ELF-1 (cell line): ENCODE measurements around the gene L1CAM.
A peak's percentile ranks its signal among the peaks of the same experiment; 100 is the strongest.

ENCODE experiments used
- DNase-seq: peaks from one replicate; pipeline ENCODE4 v3.0.0-alpha.2; 2016; ENCODE audit warnings: low read depth, low spot score

The L1CAM gene

DNA sequence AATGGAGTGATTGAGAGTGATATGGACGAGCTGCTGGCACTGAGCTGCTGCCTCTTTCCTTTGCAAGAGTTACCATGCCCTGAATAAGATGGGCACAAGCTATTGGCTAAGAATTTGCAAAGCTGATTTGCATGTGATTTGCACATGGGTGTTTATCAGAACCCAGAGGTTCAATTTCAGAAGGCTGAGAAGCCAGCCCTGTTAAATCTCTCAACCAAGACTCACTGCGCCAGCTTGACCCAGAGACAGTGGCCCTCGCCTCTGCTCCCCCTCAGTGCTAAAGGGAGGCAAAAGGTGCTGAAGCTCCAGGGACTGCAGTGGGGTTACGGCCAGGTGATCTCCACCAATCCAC, 39.4 kb upstream of the L1CAM start:
- DNase-seq = no peak

DNA sequence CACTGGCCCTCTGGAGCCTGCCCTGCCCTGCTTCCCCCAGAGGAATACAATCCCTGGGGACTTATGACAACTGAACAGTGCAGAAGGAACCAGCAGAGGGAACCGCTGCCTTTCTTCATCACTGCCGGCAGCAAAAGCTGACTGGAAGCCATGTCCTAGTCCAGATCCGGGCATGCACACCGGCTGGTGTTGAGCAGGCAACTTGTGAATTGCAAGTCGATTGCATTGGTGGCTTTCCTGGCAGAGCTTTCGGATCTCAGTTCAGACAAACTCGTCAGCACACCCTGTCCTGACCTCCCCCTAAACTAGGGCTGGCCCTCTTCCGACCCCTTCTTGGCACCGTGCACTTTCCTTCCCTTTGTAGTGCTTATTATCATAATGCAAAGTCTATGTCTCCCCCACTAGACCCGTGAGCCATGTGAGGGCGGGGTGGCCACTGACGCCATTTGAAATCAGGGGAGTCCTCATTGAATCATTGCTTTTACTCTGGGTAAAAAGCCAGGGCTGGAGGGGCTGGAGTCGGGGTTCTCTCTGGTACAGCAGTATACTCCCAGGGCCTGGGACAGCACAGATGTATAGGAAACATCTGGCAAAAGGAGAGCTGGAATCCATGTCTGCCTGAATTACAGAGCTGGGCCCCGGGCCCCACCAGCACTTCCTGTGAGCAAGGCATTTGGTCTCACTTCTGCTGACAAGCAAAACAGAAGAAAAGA, 38.3 kb upstream of the L1CAM start:
- peak; percentile 66 for DNase-seq

- peak; percentile 71 for DNase-seq
Measured at GRCh38 chrX:153922932-153923857, 37.2 kb upstream of the L1CAM start.

- peak; percentile 63 for DNase-seq
Measured at GRCh38 chrX:153921511-153922446, 35.8 kb upstream of the L1CAM start.

GRCh38 chrX:153921070-153921469, 35.1 kb upstream of the L1CAM start:
- no peak for DNase-seq

GRCh38 chrX:153920546-153920945, 34.6 kb upstream of the L1CAM start:
- DNase-seq = no peak

- no peak for DNase-seq
Measured at GRCh38 chrX:153919281-153919680, 33.3 kb upstream of the L1CAM start.

DNA sequence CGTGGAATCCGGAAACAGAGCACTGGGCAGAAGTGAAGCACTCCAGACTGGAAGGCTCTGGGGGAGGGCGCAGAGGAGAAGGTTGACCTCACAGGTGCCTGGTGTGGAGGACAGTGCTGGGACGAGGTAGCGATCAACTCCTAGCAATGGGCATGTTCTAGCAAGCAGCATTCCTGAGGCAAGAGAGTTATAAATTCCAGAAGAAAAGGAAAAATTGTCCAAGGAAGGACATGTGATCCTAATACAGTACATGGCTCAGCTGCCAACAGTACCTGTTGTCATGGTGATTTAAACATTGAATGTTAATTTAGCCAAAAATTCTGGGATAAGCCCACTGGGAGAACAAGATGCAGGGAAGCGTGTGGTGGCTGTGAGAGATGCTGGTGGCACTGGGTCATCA, 31.9 kb upstream of the L1CAM start:
- DNase-seq = no peak

- no peak for DNase-seq
Measured at GRCh38 chrX:153913701-153914100, 27.7 kb upstream of the L1CAM start.

GRCh38 chrX:153913211-153913610, 27.2 kb upstream of the L1CAM start:
- DNase-seq = no peak

DNA sequence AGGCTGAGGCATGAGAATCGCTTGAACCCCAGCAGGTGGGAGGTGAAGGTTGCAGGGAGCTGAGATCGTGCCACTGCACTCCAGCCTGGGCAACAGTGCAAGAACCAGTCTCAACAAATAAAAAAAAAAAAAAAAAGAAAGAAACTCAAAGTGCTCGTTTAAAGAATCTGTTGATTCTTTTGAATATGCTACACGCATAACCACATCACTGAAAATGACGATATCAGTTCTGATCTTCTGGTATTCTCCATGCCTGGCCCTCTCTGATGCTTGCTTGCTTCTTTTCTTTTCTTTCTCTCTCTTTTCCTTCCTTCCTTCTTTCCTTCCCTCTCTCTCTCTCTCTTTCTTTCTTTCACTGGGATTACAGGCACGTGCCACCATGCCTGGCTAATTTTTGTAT, 25.8 kb upstream of the L1CAM start:
- DNase-seq = no peak

- DNase-seq = peak; percentile 19
Measured at GRCh38 chrX:153910446-153910845, 24.5 kb upstream of the L1CAM start.

DNA sequence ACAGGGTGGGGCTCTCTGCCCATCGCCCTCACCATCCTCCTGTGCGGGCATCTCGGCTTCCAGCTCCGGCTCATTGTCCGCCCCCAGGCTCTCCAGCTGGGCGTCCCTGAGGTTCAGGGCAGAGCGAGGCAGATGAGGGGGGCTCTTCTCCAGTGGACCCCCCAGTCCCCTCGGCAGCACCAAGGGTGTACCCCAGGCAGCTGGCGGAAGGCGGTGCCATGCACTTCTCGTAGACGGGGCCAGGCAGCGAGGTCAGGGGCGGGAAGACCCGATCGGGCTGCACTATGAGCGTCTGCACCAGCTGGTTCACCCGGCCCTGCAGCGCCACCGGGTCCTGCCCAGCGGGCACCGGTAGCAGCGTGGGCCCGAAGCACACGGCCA, 24.0 kb upstream of the L1CAM start:
- DNase-seq = no peak

DNA sequence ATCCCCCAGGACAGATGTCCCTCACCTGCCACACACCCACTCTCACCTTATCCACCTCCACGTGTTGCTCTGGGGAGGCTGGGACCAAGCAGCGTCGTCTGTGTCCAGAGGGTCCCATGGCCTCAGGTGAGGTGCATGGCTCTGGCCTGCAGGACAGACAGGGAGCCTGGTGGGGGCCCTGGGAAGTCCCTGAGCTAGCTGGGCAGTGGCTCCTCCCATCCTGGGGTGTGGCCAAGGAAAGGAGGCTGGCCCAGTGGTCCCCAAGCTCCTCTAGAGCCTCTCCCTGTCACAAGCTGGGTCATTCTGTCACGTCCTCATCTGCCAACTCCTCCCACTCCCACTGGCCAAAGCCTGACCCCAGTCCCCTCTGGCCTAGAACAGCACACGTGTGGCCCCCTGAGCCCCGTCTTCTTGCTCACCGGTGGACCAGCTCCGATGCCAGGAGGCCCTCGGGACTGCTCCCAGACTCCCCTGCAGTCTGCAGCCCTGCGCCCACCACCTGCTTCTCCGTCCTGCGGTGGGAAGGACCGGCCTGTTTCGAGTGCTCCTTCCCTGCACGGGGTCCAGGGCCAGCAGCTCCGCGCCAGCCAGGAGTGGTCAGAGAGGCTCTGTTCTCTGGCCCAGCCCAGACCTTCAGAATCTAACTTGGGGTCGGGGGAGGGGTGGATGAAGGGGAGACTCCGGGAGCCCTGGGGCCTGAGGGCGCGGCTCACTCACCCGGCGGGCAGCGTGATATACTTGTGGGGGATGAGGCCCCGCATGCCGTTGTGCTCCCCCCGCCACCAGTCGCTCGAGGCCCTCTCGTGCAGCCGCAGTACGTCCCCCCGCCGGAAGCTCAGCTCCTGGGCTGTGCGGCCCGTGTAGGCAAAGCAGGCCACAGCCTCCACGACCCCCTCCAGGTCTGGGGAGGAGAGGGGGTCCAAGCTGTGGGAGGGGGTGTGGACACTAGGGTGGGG, 23.3 kb upstream of the L1CAM start:
- peak; percentile 86 for DNase-seq

DNA sequence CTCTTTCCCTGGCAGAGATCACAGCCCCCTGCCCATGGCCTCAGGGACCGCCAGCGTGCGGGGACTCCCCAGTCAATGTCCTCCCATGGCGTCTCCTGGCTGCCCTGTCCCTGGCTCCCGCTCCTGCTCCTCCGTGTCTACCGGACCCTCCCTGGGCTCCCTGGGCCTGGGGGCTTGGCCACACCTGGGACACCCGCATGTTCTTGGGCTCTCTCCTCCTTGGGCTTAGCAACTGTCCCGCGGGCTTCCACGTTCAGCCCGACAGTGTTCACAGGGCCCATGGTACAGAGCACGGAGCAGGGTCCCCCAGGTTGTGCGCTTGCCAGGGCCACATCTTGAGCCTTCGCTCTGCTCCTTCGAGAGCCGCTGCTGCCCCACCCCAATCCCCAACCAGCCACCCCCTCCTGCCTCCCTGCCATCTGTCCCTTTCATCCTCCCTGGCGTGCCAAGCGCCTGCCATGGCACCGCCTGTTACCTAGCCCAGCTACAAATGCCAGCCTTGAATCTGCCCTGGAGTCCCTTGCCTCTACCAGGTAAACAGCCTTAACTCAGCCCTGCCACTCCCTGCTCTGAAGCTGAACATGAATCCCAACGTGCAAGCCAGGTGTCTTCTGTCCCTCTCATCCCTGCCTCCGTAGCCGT, 22.4 kb upstream of the L1CAM start:
- no peak for DNase-seq

DNA sequence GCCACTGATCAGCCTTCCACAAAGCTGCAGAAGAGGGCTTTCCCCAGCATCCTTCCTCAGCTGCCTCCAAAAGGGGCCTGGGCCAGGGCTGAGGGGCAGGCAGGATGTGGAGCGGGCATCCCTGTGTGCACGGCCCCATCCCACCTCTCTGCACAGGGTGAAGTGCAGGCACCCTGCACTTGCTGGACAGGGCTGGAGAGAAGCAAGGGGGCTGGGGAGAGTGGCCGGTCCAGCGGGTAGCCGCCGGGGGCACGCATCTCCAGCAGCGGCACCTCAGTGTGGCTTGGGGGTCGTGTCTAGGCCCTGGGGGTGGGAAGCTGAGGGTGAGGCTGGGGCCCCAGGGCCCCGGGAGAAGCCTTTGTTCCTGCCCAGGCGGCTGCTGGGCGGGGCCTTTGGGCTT, 21.5 kb upstream of the L1CAM start:
- DNase-seq = no peak

DNA sequence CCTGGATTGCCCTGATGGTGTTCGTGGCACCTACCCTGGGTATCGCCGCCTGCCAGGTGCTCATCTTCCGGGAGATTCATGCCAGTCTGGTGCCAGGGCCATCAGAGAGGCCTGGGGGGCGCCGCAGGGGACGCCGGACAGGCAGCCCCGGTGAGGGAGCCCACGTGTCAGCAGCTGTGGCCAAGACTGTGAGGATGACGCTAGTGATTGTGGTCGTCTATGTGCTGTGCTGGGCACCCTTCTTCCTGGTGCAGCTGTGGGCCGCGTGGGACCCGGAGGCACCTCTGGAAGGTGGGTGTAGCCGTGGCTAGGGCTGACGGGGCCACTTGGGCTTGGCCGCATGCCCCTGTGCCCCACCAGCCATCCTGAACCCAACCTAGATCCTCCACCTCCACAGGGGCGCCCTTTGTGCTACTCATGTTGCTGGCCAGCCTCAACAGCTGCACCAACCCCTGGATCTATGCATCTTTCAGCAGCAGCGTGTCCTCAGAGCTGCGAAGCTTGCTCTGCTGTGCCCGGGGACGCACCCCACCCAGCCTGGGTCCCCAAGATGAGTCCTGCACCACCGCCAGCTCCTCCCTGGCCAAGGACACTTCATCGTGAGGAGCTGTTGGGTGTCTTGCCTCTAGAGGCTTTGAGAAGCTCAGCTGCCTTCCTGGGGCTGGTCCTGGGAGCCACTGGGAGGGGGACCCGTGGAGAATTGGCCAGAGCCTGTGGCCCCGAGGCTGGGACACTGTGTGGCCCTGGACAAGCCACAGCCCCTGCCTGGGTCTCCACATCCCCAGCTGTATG, 20.3 kb upstream of the L1CAM start:
- DNase-seq = no peak

DNA sequence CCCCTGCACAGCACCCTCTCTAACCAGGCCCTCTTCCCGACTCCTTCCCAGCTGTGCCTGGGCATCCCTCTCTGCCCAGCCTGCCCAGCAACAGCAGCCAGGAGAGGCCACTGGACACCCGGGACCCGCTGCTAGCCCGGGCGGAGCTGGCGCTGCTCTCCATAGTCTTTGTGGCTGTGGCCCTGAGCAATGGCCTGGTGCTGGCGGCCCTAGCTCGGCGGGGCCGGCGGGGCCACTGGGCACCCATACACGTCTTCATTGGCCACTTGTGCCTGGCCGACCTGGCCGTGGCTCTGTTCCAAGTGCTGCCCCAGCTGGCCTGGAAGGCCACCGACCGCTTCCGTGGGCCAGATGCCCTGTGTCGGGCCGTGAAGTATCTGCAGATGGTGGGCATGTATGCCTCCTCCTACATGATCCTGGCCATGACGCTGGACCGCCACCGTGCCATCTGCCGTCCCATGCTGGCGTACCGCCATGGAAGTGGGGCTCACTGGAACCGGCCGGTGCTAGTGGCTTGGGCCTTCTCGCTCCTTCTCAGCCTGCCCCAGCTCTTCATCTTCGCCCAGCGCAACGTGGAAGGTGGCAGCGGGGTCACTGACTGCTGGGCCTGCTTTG, 19.6 kb upstream of the L1CAM start:
- DNase-seq = no peak
